ENCODE data around the gene SPC24.

SPC24 gene, protein sequence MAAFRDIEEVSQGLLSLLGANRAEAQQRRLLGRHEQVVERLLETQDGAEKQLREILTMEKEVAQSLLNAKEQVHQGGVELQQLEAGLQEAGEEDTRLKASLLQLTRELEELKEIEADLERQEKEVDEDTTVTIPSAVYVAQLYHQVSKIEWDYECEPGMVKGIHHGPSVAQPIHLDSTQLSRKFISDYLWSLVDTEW

DNA sequence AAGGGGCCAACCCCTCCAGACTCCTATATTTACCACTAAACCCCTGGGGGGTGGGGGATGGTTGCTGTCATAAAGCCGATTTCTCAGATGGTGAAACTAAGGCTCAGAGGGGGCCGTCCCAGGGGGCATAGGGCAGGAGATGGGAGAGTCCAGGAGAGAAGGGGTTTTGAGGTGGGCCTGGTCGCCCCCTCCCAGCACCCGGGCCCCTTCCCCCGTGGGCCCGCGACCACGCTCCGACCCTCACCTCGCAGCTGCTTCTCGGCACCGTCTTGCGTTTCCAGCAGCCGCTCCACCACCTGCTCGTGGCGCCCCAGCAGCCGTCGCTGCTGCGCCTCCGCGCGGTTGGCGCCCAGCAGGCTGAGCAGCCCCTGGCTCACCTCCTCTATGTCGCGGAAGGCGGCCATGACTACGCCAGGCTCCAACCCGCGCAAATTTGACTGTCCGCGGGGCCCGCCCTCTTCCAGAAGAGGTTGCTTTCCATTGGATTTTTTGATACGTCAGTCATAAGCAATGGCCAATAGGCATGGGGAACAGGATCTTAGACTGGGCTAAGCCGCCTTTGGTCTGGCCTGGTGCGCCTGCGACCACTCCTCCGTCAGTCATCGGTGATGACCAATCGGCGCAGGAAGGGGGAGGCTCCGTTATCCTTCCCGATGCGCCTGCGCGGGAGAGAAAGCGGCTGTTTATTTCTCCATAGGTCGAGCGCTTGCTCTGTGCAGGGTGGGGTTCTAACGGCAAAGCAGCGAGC, at the start of gene SPC24:
Gene SPC24, minus strand, starts transcription at position 410 of the 748 bp plus-strand sequence. Its CDS starts 6 bp downstream, at position 404.
- DNase-seq (ENCODE audit: low spot score) = peak; percentile 97

DNA sequence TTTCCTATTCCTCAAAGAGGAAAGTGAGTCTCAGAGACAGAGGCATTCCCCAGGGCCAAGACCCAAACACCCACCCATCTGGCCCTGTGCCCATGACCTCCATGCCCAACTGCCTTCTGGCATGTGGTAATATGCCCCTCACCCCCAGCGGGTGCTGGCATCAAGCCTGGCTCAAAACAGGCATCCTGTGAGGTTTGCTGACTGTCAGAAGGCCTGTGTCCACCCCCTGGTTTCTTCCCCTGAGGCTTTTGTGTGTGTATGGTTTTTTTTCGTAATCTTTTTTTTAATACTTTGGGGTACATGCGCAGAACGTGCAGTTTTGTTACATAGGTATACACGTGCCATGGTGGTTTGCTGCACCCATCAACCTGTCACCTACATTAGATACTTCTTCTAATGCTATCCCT, 49.4 kb upstream of the SPC24 start:
- DNase-seq (ENCODE audit: low spot score) = no peak

DNA sequence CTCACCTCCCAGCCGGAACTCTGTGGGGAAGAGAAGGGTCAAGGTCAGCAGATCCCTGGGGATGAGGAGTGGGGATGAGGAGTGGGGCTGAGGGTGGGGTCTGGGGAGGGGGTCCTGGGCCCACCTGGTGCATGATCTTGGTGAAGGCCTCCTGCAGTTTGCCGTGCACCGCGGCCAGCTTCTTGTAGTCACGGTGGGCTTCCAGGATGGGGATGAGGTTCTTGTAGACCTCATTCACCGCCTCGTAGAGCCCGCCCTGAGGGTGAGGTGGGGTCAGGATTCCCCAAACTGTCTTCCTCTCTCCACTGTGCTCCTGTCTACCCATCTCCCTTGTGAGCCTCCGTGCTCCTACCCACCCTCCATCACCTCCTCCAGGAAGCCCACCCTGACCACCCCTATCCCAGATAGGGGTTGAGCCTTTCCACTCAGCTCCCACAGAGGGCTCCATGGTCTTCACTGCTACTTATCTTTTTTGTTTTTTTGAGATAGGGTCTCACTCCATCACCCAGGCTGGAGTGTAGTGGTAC, 48.6 kb upstream of the SPC24 start:
- no peak for DNase-seq (ENCODE audit: low spot score)

DNA sequence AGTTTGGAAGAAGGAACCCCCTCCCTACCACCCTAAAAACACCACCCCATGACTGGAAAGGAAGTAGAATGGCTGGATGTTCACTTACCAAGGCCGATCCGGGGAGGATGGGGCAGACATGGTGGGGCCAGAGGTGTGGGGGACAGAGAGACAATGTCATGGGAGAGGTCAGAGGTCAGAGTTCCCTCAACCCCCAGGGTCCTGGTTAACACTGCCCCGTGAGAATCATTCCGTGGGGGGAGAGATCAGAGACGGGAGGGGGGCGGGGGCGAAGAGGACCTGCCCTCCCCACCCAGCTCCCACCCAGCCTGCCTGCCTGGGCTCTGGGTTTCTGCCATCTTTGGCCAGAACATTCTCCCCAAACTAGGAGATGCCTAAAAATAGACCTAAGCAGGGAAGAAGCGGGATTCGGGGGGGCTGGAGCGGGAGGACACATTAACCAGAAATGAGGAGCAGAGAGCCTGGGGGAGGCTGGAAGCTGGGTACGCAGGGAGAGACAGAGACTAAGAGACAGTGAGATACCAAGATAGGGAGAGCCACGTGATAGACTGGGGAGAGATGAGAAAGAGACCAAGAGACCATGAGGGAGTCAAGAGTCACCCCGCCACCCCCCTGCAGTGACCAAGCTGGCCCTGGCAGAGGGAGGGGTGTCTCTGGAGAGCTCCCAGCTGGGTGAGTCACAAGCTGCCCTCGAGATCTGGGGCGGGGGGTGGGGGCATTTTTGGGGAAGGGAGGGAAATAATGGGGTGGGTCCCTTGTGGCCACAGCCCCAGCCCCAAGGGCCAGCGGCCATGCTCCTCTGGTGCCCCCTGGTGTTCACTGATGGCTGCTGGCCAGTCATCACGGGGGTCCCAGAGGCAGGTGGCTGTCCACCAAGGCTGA, 47.9 kb upstream of the SPC24 start:
- peak; percentile 72 for DNase-seq (ENCODE audit: low spot score)

DNA sequence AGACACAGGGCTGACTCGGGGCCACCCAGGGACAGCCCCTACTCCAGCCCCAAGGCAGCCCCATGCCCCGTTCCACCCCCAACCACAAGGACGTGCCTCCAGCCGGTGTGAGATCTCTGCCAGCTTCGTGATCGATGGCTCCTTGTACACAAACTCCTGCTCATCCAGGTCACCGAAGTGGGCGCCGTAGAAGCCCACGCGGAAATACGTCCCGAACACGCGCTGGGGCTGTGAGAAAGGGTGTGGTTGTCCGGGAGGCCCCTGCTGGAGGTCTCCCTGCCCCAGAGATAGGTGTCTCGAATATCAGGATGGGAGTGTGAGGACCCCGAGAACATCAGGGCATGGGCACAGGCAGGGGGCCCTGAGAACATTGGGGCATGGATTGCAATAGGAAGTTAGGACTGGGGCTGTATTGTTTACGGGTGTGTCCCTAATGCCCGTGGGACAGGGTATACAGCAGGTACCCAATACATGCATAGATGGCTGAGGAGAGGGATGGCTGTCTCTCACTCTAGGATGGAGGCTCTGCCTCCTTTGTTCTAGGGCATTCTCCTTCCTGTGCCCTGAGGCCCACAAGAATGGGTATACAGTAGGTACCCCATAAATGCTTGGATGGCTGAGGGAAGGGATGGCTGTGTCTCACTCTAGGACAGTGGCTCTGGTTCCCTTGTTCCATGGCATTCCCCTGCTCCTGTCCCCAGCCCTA, 47.1 kb upstream of the SPC24 start:
- DNase-seq (ENCODE audit: low spot score) = no peak

DNA sequence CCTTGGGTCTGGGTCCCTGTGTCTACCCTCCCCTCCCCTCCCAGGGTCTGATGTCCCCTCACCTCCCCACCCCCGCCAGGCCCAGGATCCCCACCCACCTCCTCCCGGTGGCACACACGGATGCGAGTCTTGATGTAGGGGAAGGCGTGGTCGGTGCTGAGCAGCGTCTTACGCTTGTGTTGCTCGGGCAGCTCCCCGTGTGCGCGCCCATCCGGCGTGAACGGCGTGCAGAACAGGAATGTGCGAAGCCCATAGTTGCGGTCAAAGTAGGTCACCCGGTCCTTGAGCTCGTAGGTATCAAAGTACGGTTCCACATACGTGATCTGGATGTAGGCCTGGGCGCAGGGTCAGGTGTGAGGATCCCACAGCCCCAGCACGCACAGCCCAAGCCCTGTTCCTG, 46.2 kb upstream of the SPC24 start:
- no peak for DNase-seq (ENCODE audit: low spot score)

DNA sequence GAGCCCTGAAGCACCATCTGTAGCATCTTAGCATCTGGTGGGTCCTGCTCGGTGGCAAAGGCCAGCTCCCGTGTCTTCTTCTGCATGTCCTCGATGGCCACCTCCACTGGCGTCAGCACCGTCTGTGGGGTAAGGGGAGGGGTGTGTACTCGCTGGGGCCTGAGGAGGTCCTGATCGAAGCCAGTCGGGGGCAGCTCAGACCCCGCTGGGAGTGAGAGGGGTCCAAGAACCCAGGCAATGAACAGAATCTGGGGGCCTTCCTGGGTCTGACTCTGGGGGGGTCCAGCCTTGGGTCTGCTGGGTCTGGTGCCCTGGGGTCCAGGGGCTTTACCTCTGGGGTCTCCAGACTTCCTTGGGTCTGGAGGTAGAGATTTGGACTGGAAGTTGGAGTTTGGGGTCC, 45.3 kb upstream of the SPC24 start:
- no peak for DNase-seq (ENCODE audit: low spot score)

DNA sequence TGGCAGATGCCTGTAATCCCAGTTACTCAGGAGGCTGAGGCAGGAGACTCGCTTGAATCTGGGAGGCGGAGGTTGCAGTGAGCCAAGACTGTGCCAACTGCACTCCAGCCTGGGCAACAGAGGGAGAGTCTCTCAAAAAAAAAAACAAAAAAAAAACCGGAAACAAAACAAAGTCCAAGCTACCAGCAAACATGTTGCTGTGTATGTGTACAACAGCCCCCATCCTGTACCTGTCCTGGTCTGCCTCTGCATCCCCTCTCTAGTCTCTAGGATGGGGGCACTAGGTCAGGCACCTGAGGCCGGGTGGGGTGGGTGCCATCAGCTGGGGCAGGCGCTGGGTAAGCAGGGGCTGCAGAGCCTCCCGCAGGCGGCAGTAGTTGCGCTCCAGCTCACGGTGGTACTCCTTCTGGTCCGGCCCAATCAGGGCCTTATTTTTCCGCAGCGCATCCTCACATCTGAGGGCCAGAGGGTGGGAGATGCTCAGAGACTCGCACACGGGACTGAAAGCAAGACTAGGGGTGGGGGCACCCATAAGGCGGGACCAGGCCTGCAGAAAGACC, 44.5 kb upstream of the SPC24 start:
- no peak for DNase-seq (ENCODE audit: low spot score)

DNA sequence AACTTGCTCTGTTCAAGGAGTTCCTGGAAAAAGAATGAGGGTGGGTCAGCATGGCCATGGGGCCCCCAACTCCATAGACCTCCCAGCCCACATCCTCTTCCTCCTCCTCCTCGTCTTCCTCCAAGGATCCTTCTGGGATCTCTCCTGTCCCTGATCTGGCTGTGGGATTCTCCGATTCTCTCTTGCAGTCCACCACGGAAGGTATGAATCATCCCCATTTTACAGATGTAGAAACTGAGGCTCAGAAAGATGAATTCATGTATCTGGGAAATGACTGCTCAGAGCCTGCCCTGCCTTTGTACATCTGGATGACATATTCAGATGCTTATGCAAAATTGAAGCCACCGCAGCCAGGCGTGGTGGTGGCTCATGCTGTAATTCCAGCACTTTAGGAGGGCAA, 43.9 kb upstream of the SPC24 start:
- DNase-seq (ENCODE audit: low spot score) = no peak

DNA sequence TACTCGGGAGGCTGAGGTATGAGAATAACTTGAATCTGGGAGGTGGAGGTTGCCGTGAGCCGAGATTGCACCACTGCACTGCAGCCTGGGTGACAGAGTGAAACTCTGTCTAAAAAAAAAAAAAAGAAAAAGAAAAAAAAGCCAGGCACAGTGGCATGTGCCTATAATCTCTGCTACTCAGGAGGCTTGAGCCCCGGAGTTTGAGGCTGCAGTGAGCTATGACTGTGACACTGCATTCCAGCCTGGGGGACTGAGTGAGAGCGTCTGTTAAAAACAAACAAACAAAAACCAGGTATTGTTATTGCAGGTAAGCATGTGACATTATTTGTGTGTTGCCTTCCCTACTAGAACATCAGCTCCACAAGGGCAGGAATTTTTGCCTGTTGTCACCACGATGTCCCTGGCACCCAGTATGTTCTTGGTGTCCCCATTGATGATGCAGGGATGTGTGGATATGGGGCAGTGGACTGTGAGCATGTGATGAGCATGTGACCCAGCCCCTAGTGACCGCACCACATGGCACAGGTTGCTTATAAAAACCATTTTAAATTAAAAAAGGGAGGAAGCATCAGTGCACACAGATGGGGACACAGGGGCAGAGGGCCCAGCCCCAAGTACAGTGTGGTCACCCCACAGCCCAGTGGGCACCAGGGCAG, 43.3 kb upstream of the SPC24 start:
- no peak for DNase-seq (ENCODE audit: low spot score)

DNA sequence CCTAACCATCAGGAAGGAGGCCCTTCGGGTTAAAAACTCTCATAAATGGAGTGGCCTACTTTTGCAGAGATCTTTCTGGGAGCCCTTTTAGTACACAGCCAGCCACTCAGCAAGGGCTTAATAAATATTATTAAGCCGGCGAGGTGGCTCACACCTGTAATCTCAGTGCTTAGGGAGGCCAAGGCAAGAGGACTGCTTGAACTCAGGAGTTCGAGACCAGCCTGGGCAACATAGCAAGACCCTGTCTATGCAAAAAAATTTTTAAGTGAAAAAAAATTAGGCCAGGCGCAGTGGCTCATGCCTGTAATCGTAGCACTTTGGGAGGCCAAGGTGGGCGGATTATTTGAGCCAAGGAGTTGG, 42.6 kb upstream of the SPC24 start:
- no peak for DNase-seq (ENCODE audit: low spot score)

DNA sequence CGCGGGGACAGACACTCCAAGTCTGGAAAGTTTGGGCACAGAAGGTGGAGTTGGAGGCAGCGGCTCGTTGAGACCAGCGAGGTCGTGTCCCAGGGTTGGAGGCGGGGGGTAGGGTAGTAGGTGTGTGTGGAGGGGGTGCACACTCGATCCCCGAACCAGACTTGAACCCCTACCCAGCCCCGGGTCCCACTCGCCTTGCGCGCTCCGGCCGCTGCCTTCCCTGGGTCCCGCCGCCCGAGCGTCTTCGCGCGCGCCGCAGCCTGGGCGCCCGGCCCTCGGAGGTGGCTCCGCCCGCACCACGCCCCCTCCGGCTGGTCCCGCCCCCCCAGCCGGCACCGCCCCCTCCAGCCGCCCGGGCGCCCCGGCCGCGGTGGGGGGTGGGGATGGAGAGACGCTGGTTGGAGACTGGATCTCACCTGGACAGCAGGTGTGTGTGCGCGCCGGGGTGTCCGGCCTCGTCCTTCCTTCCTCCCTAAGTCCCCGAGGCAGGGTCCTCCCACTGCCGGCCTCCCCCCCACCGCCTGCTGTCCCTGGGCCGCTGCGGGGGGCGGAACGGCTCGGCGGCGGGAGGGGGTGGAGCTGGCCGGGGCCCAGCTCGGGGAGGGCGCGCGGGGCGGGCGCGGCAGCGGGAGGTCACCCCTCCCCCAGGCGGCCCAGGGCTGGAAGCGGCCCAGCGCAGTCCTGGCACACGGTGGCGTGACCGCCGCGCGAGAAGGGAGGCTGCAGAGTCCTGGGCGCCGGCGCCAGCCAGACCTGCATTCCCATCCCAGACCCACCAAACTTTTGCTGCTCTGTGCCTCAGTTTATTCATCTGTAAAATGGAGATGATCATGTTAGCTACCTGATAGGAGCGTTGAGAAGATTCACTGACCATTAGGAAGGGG, 42.0 kb upstream of the SPC24 start, which contains the start of gene KANK2:
Gene KANK2, minus strand, starts transcription at position 255 of the 884 bp plus-strand sequence. CDS start 3,034 bp downstream, outside the sequence.
- peak; percentile 90 for DNase-seq (ENCODE audit: low spot score)

DNA sequence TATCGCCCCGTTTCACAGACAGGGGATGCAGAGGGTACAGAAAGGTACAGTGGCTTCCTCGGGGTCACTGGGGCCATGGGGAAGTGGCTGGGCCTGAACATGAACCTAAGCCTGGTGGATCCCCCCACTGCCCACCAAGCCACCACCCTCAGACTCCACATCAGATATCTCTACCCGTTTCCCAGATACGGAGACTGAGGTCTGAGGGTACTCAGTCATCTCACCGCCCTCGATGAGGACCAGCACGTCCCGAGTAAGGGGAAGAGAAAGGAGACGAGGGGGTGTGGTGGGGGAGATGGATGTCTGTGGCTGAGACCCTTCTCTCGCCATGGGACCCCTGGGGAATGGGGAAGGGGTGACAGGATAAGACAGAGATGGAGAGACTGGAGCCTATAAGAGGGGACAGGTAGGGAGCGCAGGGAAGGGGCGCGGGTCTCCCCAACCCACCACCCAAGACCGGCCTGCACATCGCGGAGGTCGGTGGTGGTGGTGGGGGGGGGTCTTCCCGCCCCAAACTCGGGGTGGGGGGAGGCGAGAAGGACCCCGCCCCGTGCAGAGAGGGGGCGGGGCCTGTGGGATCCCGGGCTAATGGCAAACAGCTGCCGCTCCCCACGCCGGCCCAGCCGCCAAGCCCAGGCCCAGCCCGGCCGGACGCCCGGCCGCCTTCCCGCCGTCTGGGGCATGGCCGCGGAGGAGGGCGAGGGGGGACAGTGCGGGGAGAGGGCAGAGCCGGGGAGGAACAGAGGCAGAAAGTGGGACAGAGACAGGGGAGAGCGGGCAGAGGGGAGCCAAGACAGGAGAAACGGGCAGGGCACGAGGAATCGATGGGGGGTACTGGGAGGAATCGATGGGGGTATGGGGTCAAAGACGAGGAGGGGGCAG, 41.1 kb upstream of the SPC24 start:
- peak; percentile 52 for DNase-seq (ENCODE audit: low spot score)

DNA sequence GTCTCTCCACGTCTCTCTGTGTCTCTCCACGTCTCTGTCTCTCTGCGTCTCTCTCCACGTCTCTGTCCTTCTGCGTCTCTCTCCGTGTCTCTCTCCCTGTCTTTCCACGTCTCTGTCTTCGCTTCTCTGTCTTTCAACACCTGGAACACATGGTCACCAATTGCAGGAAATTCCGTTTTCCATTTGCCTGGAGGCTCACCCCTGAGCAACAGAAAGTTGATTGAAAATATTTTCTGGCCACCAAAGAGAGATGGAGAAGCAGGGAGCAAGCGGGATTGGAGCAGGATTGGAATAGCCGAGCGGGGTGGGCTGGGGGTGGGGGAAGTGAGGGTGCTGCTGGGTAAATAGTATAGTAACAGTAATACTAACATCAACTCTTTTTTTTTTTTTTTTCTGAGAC, 40.1 kb upstream of the SPC24 start:
- DNase-seq (ENCODE audit: low spot score) = no peak

DNA sequence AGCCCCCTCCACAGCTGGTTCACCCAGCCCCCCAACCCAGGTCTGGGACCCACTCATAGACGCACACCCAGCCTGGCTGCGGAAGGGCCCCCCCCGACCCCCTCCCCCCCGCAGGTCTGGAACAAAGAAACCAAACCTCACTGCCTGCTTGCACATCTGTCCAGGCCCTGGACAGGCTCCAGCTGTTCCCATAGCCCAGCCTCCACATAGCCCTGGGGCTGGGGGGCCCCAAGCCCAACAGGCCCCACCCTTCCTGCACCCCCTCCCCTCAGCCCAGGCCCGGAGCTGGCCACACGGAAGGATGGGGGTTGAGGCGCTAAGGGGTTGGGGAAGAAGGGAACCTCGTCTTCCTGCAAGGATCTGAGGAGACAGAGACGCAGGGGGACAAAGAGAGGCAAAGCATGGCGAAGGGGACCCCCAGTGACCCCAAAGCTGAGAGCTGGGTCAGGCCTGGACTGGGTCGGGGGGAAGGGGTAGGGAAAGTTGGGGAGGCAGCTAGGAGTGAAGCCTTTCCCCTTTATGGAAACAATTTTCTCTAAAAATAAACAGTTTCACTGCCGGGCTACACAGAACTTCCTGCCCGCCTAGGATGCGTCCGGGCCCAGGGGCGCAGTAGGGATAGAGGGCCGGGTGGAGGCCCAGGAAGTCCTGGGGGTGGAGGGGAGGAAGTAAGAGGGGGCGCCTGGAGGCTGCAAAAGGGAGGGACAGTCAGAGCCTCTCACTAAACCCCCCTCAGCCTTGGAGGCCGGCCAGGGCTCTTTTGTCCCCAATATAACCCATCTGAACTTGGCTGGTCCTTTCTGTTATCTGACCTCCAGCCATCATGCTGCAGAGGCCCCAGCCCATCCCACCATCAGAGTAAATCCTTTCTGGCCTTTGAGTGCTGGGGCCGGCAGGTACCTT, 39.3 kb upstream of the SPC24 start:
- no peak for DNase-seq (ENCODE audit: low spot score)

DNA sequence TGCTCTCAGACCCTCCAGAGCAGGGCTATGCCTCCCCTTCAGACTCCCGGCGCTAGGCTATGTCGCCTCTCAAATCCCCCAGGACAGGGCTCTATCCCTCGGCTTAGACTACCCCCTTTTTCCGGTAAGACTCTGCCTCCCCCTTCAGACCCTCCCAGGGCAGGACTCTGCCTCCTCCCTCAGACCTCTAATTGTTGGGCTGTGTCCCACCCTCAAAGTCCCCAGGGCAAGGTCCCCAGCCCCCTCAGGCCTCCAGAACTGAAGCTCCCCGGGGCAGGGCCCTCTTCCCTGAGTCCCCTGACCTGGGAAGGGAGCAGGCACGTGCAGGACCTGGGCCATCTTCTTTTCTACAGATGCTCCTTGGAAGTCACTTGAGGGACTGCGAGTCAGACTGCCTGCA, 38.6 kb upstream of the SPC24 start:
- DNase-seq (ENCODE audit: low spot score) = no peak

DNA sequence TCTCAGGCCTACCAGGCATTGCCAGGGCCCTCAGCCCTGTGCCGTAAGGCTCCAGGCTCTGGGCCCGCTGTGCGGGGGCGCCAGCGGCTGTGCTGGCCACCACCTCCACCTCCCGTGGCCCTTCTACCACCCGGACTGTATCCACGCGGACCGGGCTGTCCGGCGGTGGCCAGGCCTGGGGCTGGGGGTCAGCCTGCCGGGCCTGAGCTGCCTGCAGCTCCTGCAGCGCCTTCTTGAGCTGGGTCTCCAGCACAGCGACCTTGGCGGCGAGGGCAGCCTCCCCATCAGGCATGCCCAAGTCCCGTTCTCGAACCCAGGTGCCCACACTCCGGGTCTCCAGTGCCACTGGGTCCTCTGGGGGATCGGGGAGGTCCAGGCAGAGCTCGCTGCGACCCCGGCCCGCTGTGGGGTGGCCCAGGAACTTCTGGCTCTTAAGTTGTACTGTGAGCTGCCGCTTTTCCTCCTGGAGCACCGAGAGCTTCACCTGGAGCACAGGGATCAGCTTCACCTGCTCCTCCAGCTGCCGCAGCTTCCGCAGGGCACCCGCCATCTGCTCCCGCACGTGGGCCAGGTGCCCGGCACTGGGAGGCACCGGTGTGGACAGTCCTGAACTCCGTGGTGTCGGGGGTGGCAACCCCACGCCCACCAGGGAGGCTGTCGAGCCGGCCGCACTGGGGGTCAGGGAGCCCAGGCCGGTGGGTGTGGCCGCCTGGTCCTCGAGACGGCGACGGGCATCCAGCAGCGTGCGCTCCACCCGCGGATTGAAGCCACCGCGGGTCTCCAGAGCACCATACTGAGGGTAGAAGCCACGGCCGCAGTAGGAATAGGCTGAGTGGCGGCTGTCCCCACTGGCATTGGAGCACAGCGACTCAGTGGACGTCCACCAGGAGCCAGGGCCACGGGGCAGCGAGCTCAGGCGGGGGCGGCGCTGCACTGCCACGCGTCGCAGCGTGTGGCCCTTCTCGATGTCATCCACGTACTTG, 37.7 kb upstream of the SPC24 start:
- DNase-seq (ENCODE audit: low spot score) = no peak
